ENCODE data around the gene ZNF219.

ZNF219 gene

GRCh38 chr14:21081521-21082142 is 16.8 kb downstream of the ZNF219 start:
- H3K4me3 ChIP-seq (replicated peaks; ENCODE audit: low read depth, low read length), result no peak overlapping the region
- no peak for DNase-seq (ENCODE audit: low read depth)
- no peak for TF ChIP-seq CTCF (IDR thresholded peaks at IDR 0.05; ENCODE audit: low read length, missing control alignments)

- no peak for TF ChIP-seq CTCF (IDR thresholded peaks at IDR 0.05; ENCODE audit: low read length, missing control alignments)
- no peak for DNase-seq (ENCODE audit: low read depth)
- H3K4me3 ChIP-seq (replicated peaks; ENCODE audit: low read depth, low read length), result no peak overlapping the region
Measured at GRCh38 chr14:21078726-21079125, 19.7 kb downstream of the ZNF219 start.

- DNase-seq (ENCODE audit: low read depth), result no peak
- TF ChIP-seq CTCF (IDR thresholded peaks at IDR 0.05; ENCODE audit: low read length, missing control alignments), result no peak
- no peak overlapping the region for H3K4me3 ChIP-seq (replicated peaks; ENCODE audit: low read depth, low read length)
Measured at GRCh38 chr14:21078287-21078686, 20.2 kb downstream of the ZNF219 start.

GRCh38 chr14:21077672-21078071 is 20.8 kb downstream of the ZNF219 start:
- TF ChIP-seq CTCF (IDR thresholded peaks at IDR 0.05; ENCODE audit: low read length, missing control alignments), result no peak
- no peak for DNase-seq (ENCODE audit: low read depth)
- no peak overlapping the region for H3K4me3 ChIP-seq (replicated peaks; ENCODE audit: low read depth, low read length)

GRCh38 chr14:21075719-21076437 is 22.6 kb downstream of the ZNF219 start:
- no peak for TF ChIP-seq CTCF (IDR thresholded peaks at IDR 0.05; ENCODE audit: low read length, missing control alignments)
- H3K4me3 ChIP-seq (replicated peaks; ENCODE audit: low read depth, low read length), result no peak overlapping the region
- no peak for DNase-seq (ENCODE audit: low read depth)

GRCh38 chr14:21074398-21075272 is 23.8 kb downstream of the ZNF219 start:
- no peak overlapping the region for H3K4me3 ChIP-seq (replicated peaks; ENCODE audit: low read depth, low read length)
- DNase-seq (ENCODE audit: low read depth), result no peak
- TF ChIP-seq CTCF (IDR thresholded peaks at IDR 0.05; ENCODE audit: low read length, missing control alignments), result no peak
